Measurements from ENCODE around the gene GLTPD2.

DNA sequence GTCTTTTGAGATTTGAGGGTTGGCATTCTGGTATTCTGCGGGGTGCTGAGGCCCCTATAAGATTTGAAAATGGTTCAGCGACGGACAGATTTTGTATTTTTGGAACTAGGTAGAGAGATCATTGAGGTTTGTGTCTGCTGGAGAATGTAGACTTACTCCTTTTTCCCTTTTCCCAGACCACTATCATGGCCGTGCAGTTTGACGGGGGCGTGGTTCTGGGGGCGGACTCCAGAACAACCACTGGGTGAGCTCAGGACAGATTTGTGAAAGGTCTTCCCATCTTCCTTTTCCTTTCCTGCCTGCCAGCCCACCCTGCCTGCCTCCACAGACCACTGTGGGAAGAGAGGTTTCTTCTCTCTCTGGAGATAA is 7.8 kb downstream of the GLTPD2 start:
- TF ChIP-seq, protein P1, sequence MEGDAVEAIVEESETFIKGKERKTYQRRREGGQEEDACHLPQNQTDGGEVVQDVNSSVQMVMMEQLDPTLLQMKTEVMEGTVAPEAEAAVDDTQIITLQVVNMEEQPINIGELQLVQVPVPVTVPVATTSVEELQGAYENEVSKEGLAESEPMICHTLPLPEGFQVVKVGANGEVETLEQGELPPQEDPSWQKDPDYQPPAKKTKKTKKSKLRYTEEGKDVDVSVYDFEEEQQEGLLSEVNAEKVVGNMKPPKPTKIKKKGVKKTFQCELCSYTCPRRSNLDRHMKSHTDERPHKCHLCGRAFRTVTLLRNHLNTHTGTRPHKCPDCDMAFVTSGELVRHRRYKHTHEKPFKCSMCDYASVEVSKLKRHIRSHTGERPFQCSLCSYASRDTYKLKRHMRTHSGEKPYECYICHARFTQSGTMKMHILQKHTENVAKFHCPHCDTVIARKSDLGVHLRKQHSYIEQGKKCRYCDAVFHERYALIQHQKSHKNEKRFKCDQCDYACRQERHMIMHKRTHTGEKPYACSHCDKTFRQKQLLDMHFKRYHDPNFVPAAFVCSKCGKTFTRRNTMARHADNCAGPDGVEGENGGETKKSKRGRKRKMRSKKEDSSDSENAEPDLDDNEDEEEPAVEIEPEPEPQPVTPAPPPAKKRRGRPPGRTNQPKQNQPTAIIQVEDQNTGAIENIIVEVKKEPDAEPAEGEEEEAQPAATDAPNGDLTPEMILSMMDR (IDR thresholded peaks at IDR 0.05) = no peak
- TF ChIP-seq POLR2A (IDR thresholded peaks at IDR 0.05) (no peak), POLR2AphosphoS5 (IDR thresholded peaks at IDR 0.05) (no peak)
